HepG2 (cell line): ENCODE results near the gene STK11. TPM values are rescaled to one million over a fixed set of nuclear protein-coding genes. Genes with fewer than 3 reads are reported as not detected.
A peak's percentile ranks its signal among the peaks of the same experiment; 100 is the strongest.

Experiments used
- ATAC-seq: fragments of 200-7000 bp; cut with Tn5 transposase; 3 replicates; pipeline ENCODE4 v1.9.1; 2020; ENCODE audit warnings: mild to moderate bottlenecking, moderate library complexity
- BruUV-seq: library from RNA; stranded (reverse); fragments of 400-500 nt; replicated peaks from 2 replicates; lab custom pipeline; 2021; lab: Mats Ljungman, UMichigan
- CTCF ChIA-PET: fragments of 300-600 bp; formaldehyde crosslinking; extraction: SDS; loops from one replicate; lab custom pipeline; 2021; ENCODE audit warnings: low total read pairs, inconsistent platforms, low intra/inter-chr PET ratio; lab: Yijun Ruan, JAX
- POLR2A ChIA-PET: fragments of 350-600 bp; sonication (Branson Sonifier 250); formaldehyde crosslinking; loops from one replicate; lab custom pipeline; 2020; ENCODE audit warnings: antibody characterized with exemption, inconsistent platforms; lab: Yijun Ruan, JAX
- DNase-seq: peaks from one replicate; pipeline ENCODE4 v3.0.0-alpha.2; 2015; ENCODE audit warnings: low spot score
- FAIRE-seq: peaks from 3 replicates; lab custom pipeline; 2011; peaks lifted over from hg19 to GRCh38; lab: Jason Lieb, UNC
- H2AFZ ChIP-seq: one replicate; pipeline ENCODE4 v1.6.1; 2011; ENCODE audit warnings: low read length, inconsistent platforms
- H3K27ac ChIP-seq: fragments of 300-600 bp; 3 replicates; pipeline ENCODE4 v1.8.0; 2011; ENCODE audit warnings: mixed run types, mild to moderate bottlenecking, mixed read lengths, low read length, inconsistent platforms; ENCODE audit not compliant: insufficient read depth; ENCODE audit errors: extremely low read length
- H3K27me3 ChIP-seq, 2 experiments: fragments of 200-600 bp in 1 of 2; 2 replicates in 1 of 2; 3 replicates in 1 of 2; pipeline versions ENCODE4 v1.6.0 to v1.8.0; 2011; ENCODE audit warnings: low read length in 2 of 2, mild to moderate bottlenecking in 2 of 2, moderate library complexity in 2 of 2, inconsistent platforms in 1 of 2; ENCODE audit not compliant: insufficient read depth in 2 of 2, control insufficient read depth in 1 of 2
- H3K36me3 ChIP-seq, 2 experiments: fragments of 200-600 bp in 1 of 2; replicated peaks in 1 of 2; 2 replicates in 1 of 2; 3 replicates in 1 of 2; pipeline versions ENCODE4 v1.5.1 to v1.8.0; 2011; ENCODE audit warnings: low read length in 2 of 2, inconsistent platforms in 1 of 2; ENCODE audit not compliant: insufficient read depth in 2 of 2, control insufficient read depth in 1 of 2
- H3K4me1 ChIP-seq: 2 replicates; pipeline ENCODE4 v1.5.1; 2012; ENCODE audit warnings: low read length, inconsistent platforms; ENCODE audit not compliant: insufficient read depth
- H3K4me2 ChIP-seq: 2 replicates; pipeline ENCODE4 v1.6.0; 2011; ENCODE audit warnings: low read depth, low read length, inconsistent platforms
- H3K4me3 ChIP-seq, 3 experiments: fragments of 200-600 bp in 1 of 3; sonication (generic), shearing (Covaris generic) in 1 of 3; replicated peaks in 1 of 3; 2 replicates each; pipeline ENCODE4 v1.5.1; 2011 to 2016; ENCODE audit warnings: low read length in 3 of 3, inconsistent platforms in 2 of 3, low read depth in 2 of 3, mild to moderate bottlenecking in 2 of 3, control low read depth in 1 of 3, mixed read lengths in 1 of 3; ENCODE audit not compliant: insufficient read depth in 1 of 3
- H3K79me2 ChIP-seq: one replicate; pipeline ENCODE4 v1.6.1; 2011; ENCODE audit warnings: low read length, inconsistent platforms; ENCODE audit not compliant: insufficient read depth
- H3K9ac ChIP-seq: 2 replicates; pipeline ENCODE4 v1.6.0; 2011; ENCODE audit warnings: mild to moderate bottlenecking, low read depth, low read length, inconsistent platforms; ENCODE audit not compliant: insufficient read depth
- H3K9me3 ChIP-seq: 2 replicates; pipeline ENCODE4 v1.5.1; 2012; ENCODE audit warnings: mild to moderate bottlenecking, low read length
- H4K20me1 ChIP-seq: 2 replicates; pipeline ENCODE4 v1.6.0; 2011; ENCODE audit warnings: inconsistent platforms, mild to moderate bottlenecking, low read length, moderate library complexity; ENCODE audit not compliant: insufficient read depth
- AGO2 ChIP-seq: fragments of 200-400 bp; formaldehyde crosslinking; optimal IDR thresholded peaks from 2 replicates; pipeline ENCODE3; 2017; ENCODE audit warnings: mild to moderate bottlenecking, low read depth, low read length, moderate library complexity
- DR1 ChIP-seq: sonication (generic); formaldehyde crosslinking; IDR thresholded peaks from 2 replicates; pipeline ENCODE4 v1.8.0; 2021; ENCODE audit warnings: mild to moderate bottlenecking, missing genetic modification reagents, inconsistent platforms
- EHMT2 ChIP-seq: fragments of 200-600 bp; sonication (generic); IDR thresholded peaks from 2 replicates; pipeline ENCODE4 v1.7.0; 2017; ENCODE audit warnings: antibody characterized with exemption, low read depth, low read length, borderline replicate concordance
- IKZF1 ChIP-seq: fragments of 450-650 bp; IDR thresholded peaks from 2 replicates; pipeline ENCODE4 v1.7.1; 2016
- NFIB ChIP-seq: sonication (generic); formaldehyde crosslinking; IDR thresholded peaks from 2 replicates; pipeline ENCODE4 v1.9.0; 2021; ENCODE audit warnings: missing genetic modification reagents, mild to moderate bottlenecking, borderline replicate concordance
- NONO ChIP-seq, 2 experiments: fragments of 450-650 bp in 1 of 2; sonication (generic) in 1 of 2; formaldehyde crosslinking in 1 of 2; IDR thresholded peaks in 1 of 2; conservative IDR thresholded peaks in 1 of 2; 2 replicates each; pipeline versions ENCODE4 v1.6.1 to v1.8.0; 2017 to 2022; ENCODE audit warnings: mild to moderate bottlenecking in 1 of 2, missing genetic modification reagents in 1 of 2, moderate library complexity in 1 of 2
- PCBP1 ChIP-seq: fragments of 200-400 bp; formaldehyde crosslinking; IDR thresholded peaks from 2 replicates; pipeline ENCODE4 v1.6.1; 2017; ENCODE audit warnings: mild to moderate bottlenecking, low read depth, low read length, borderline replicate concordance
- PRPF4 ChIP-seq: fragments of 200-400 bp; formaldehyde crosslinking; IDR thresholded peaks from 2 replicates; pipeline ENCODE4 v1.6.1; 2016; ENCODE audit warnings: low read length, low read depth; ENCODE audit not compliant: poor library complexity, severe bottlenecking
- RBFOX2 ChIP-seq: fragments of 200-400 bp; formaldehyde crosslinking; IDR thresholded peaks from 2 replicates; pipeline ENCODE4 v1.6.1; 2017; ENCODE audit warnings: low read depth, mild to moderate bottlenecking, low read length
- RBM22 ChIP-seq: fragments of 200-400 bp; formaldehyde crosslinking; optimal IDR thresholded peaks from 2 replicates; pipeline ENCODE3; 2017; ENCODE audit warnings: mild to moderate bottlenecking, low read length, moderate library complexity
- RBM39 ChIP-seq: fragments of 200-400 bp; formaldehyde crosslinking; IDR thresholded peaks from one replicate; pipeline ENCODE4 v1.6.1; 2018; ENCODE audit warnings: antibody characterized with exemption, mild to moderate bottlenecking, low read depth, low read length; ENCODE audit not compliant: poor library complexity, severe bottlenecking
- WGBS: methylation state at CpG from one replicate; pipeline ENCODE4 v1.1.6; 2017; ENCODE audit warnings: low lambda C conversion rate; 5-methylcytosine and 5-hydroxymethylcytosine counted together
- in situ Hi-C: cut with HindIII; loops from 2 replicates; pipeline ENCODE4 v1.10.0; 2017; ENCODE audit warnings: low pct_unique_long_range_greater_than_20kb; ENCODE audit not compliant: extremely low pct_ligation_motif_present
- intact Hi-C: fragments of 100-400 bp; cut with micrococcal nuclease; formaldehyde crosslinking; loops from one replicate; pipeline ENCODE4 v1.10.0; 2022; ENCODE audit not compliant: unreplicated experiment
- polyA plus RNA-seq, 8 experiments: library from polyadenylated mRNA; depleted of rRNA in 3 of 8; stranded (reverse) in 7 of 8; unstranded in 1 of 8; fragments of >200 nt; fragmentation: Illumina TruSeq in 4 of 8; extraction: Trizol in 4 of 8; gene quantifications; 2 replicates each; pipeline versions ENCODE4 v1.2.1 to v1.2.3, GENCODE V29; 2011 to 2016; ENCODE audit warnings: low read depth in 4 of 8, missing spikeins in 1 of 8, mixed read lengths in 1 of 8; ENCODE audit not compliant: insufficient read depth in 1 of 8
- total RNA-seq, 5 experiments: library from RNA; depleted of rRNA; stranded (reverse); fragments of >200 nt; fragmentation: Illumina TruSeq; extraction: Trizol; gene quantifications; 2 replicates each; pipeline ENCODE4 v1.2.3, GENCODE V29; 2016; ENCODE audit warnings: low read depth in 1 of 5
- TF ChIP-seq, protein P1 (sequence below): IDR thresholded peaks from 2 replicates; pipeline ENCODE4 v1.6.1; 2016
- TF ChIP-seq, protein P2 (sequence below), 2 experiments: sonication (generic) in 1 of 2; formaldehyde crosslinking in 1 of 2; IDR thresholded peaks; 2 replicates each; pipeline versions ENCODE4 v1.4.0 to v1.6.1; 2018 to 2020; ENCODE audit warnings: missing genetic modification reagents in 2 of 2, borderline replicate concordance in 1 of 2, low read depth in 1 of 2, mild to moderate bottlenecking in 1 of 2, missing biosample characterization in 1 of 2

STK11 gene
- total and polyA plus RNA-seq, 2 of the 13 experiments (the other 11 are each of a cell fraction or from before 2014, with no cell fraction given): 27.5 to 43.6 TPM

DNA sequence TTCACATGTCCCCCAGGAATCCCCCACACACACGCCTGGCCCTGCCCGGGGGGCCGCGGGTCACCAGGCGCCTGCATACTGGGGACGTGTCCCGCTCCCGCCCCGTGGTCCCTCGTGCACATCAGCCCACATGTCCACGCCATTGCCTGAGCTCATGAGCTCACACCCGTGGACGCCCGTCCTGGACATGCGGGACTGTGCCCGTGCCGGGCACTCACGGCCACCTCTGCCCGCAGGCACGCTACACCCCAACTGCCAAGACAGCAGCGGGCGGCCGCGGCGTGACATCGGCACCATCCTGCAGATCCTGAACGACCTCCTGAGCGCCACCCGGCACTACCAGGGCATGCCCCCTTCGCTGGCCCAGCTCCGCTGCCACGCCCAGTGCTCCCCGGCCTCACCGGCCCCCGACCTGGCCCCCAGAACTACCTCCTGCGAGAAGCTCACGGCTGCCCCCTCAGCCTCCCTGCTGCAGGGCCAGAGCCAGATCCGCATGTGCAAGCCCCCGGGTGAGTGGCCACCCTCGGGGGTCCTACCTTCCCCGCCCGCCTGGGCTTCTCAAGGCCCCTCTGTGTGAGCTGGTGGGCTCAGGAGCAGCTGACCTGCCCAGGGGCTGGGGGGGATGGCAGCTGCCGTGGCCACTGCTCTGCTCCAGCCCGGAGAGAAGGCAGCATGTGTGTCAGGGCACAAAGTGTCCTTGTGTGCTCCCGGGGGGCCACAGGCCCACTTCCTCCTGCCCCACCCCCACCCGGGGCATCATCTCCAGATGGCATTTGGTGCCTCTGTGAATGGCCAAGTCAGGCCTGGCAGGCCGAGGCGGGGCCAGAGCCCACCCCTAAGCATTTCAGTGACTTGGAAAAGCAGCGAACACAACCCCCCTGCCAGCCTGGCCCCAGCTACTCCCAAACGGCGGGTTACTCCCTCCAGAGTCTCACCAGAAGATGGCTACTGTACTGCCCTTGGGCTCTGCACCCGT is 49.9 kb downstream of the STK11 start (continued):
- TF ChIP-seq EHMT2: no peak
- TF ChIP-seq AGO2: peak; percentile 99
- no peak for TF ChIP-seq NFIB
- TF ChIP-seq IKZF1: no peak
- no peak for TF ChIP-seq DR1
- peak; percentile 87 for TF ChIP-seq RBM22
- peak; percentile 96 for TF ChIP-seq RBFOX2

DNA sequence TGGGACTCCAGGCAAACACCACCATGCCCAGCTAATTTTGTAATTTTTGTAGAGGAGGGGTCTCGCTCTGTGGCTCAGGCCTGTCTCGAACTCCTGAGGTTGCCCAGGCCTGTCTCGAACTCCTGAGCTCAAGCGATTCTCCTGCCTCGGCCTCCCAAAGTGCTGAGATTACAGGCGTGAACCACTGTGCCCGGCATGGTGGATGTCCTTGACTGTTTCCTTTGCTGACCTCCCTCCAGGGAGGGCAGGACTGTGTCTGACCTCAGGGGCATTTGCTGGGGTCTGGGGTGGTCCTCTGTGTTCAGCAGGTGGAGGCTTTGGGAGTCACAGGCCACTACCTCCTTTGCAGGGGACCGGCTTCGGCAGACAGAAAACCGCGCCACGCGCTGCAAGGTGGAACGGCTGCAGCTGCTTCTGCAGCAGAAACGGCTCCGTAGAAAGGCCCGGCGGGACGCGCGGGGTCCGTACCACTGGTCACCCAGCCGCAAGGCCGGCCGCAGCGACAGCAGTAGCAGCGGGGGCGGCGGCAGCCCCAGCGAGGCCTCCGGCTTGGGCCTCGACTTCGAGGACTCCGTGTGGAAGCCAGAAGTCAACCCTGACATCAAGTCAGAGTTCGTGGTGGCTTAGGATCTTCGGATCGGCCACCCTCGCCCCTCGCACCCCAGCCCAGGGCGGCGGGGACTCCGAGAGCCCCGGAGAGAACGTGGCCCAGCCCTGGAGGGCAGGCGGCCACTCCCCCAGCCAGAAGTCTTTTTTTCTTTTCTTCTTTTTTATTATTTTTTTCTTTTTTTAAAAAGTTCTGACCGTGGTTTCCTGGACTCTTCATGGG is 51.3 kb downstream of the STK11 start:
- no peak overlapping the region for H3K9ac ChIP-seq
- 95% methylated on average over 44 of the region's 46 CpGs for WGBS
- DNase-seq (no peak), ATAC-seq (no peak), FAIRE-seq (no peak)
- H3K36me3 ChIP-seq: peaks cover 18 to 38% of the 10 kb centered on the region in 2 experiments
- peaks cover 53% of the 10 kb centered on the region; the same call in 1 of the 2 replicates for H4K20me1 ChIP-seq
- peaks cover 77% of the 10 kb centered on the region for H3K4me1 ChIP-seq
- peaks cover 23% of the 10 kb centered on the region for H3K79me2 ChIP-seq
- no peaks in the 10 kb centered on the region for H3K9me3 ChIP-seq
- POLR2A ChIA-PET: interaction anchor here (12.8 to 13.7 kb wide), 2 partner anchors 8 to 13 kb away, joined by 464 to 668 read pairs; partner anchors contain the start of genes ATP5F1D and CIRBP
- intact Hi-C loops: no loop called here
- H3K4me2 ChIP-seq: no peak overlapping the region
- no peaks in the 10 kb centered on the region for H3K27me3 ChIP-seq
- BruUV-seq: no TSS peak
- CTCF ChIA-PET: no interaction called here
- in situ Hi-C loops: no loop called here
- H2AFZ ChIP-seq: no peak overlapping the region
- H3K4me3 ChIP-seq: no peak overlapping the region
- H3K27ac ChIP-seq: peak overlapping the region; percentile 29
- peak; percentile 63 for TF ChIP-seq PRPF4
- peak; percentile 85 for TF ChIP-seq RBM39
- TF ChIP-seq, protein P1, sequence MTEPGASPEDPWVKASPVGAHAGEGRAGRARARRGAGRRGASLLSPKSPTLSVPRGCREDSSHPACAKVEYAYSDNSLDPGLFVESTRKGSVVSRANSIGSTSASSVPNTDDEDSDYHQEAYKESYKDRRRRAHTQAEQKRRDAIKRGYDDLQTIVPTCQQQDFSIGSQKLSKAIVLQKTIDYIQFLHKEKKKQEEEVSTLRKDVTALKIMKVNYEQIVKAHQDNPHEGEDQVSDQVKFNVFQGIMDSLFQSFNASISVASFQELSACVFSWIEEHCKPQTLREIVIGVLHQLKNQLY: no peak
- TF ChIP-seq RBFOX2: peak; percentile 96
- TF ChIP-seq NONO (IDR thresholded peaks at IDR 0.05): no peak
- 0 out of 2 replicates have a peak, but pooled peaks have one; percentile 25 for TF ChIP-seq NONO (CRISPR knock-in tag; conservative IDR thresholded peaks at IDR 0.05)
- TF ChIP-seq, protein P2, sequence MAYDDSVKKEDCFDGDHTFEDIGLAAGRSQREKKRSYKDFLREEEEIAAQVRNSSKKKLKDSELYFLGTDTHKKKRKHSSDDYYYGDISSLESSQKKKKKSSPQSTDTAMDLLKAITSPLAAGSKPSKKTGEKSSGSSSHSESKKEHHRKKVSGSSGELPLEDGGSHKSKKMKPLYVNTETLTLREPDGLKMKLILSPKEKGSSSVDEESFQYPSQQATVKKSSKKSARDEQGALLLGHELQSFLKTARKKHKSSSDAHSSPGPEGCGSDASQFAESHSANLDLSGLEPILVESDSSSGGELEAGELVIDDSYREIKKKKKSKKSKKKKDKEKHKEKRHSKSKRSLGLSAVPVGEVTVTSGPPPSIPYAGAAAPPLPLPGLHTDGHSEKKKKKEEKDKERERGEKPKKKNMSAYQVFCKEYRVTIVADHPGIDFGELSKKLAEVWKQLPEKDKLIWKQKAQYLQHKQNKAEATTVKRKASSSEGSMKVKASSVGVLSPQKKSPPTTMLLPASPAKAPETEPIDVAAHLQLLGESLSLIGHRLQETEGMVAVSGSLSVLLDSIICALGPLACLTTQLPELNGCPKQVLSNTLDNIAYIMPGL (CRISPR knock-in tag; IDR thresholded peaks at IDR 0.05; ENCODE audit: borderline replicate concordance in 1 of 2, low read depth in 1 of 2): no peak
- 0 out of 2 replicates have a peak, but pooled peaks have one; percentile 9 for TF ChIP-seq PCBP1
- TF ChIP-seq RBM22: peak; percentile 32
